Panc1 (cell line): Measurements from ENCODE around the gene TOP2A.
"Not testable (repeated sequence)": the region's sequence is repeated elsewhere in the genome, so short reads cannot be mapped to it uniquely, and the experiment has no call there.

ENCODE experiments used
- CTCF ChIP-seq: fragments of 450-650 bp; IDR thresholded peaks from 2 replicates; pipeline ENCODE4 v1.5.1; 2017; ENCODE audit warnings: mild to moderate bottlenecking
- POLR2AphosphoS5 ChIP-seq: IDR thresholded peaks from 2 replicates; pipeline ENCODE4 v1.6.1; 2012; ENCODE audit warnings: mild to moderate bottlenecking, low read depth, low read length, moderate library complexity
- REST ChIP-seq, 2 experiments: IDR thresholded peaks; 2 replicates each; pipeline ENCODE4 v1.6.1; 2011 to 2012; ENCODE audit warnings: low read depth in 2 of 2, control low read depth in 1 of 2, low read length in 1 of 2, mild to moderate bottlenecking in 1 of 2, moderate library complexity in 1 of 2; ENCODE audit not compliant: insufficient read depth in 1 of 2
- SIN3A ChIP-seq: IDR thresholded peaks from 2 replicates; pipeline ENCODE4 v1.6.1; 2012; ENCODE audit warnings: low read depth, mild to moderate bottlenecking, low read length, moderate library complexity, borderline replicate concordance; ENCODE audit not compliant: insufficient read depth
- TCF7L2 ChIP-seq: IDR thresholded peaks from 2 replicates; pipeline ENCODE4 v1.6.1; 2011; ENCODE audit warnings: mild to moderate bottlenecking, low read depth, low read length, inconsistent platforms

GRCh38 chr17:40367728-40368127 is 50.0 kb downstream of the TOP2A start:
- TF ChIP-seq CTCF; REST (IDR thresholded peaks at IDR 0.05; ENCODE audit: insufficient read depth in 1 of 2, low read depth in 2 of 2, low read length in 1 of 2); SIN3A; TCF7L2; POLR2AphosphoS5: not testable (repeated sequence)
